ENCODE results near the gene MADD.

GRCh38 chr11:47350315-47350714 lies 80.4 kb downstream of the MADD start:
- TF ChIP-seq, protein P1, sequence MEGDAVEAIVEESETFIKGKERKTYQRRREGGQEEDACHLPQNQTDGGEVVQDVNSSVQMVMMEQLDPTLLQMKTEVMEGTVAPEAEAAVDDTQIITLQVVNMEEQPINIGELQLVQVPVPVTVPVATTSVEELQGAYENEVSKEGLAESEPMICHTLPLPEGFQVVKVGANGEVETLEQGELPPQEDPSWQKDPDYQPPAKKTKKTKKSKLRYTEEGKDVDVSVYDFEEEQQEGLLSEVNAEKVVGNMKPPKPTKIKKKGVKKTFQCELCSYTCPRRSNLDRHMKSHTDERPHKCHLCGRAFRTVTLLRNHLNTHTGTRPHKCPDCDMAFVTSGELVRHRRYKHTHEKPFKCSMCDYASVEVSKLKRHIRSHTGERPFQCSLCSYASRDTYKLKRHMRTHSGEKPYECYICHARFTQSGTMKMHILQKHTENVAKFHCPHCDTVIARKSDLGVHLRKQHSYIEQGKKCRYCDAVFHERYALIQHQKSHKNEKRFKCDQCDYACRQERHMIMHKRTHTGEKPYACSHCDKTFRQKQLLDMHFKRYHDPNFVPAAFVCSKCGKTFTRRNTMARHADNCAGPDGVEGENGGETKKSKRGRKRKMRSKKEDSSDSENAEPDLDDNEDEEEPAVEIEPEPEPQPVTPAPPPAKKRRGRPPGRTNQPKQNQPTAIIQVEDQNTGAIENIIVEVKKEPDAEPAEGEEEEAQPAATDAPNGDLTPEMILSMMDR (IDR thresholded peaks at IDR 0.05): no peak
- no peak for TF ChIP-seq POLR2A (IDR thresholded peaks at IDR 0.05)

All from lower leg skin (tissue), 3 donors.